ENCODE measurements around the gene HOXC10.

GRCh38 chr12:53985994-53986685, 1.2 kb downstream of the HOXC10 start:
- TF ChIP-seq, protein P1, sequence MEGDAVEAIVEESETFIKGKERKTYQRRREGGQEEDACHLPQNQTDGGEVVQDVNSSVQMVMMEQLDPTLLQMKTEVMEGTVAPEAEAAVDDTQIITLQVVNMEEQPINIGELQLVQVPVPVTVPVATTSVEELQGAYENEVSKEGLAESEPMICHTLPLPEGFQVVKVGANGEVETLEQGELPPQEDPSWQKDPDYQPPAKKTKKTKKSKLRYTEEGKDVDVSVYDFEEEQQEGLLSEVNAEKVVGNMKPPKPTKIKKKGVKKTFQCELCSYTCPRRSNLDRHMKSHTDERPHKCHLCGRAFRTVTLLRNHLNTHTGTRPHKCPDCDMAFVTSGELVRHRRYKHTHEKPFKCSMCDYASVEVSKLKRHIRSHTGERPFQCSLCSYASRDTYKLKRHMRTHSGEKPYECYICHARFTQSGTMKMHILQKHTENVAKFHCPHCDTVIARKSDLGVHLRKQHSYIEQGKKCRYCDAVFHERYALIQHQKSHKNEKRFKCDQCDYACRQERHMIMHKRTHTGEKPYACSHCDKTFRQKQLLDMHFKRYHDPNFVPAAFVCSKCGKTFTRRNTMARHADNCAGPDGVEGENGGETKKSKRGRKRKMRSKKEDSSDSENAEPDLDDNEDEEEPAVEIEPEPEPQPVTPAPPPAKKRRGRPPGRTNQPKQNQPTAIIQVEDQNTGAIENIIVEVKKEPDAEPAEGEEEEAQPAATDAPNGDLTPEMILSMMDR (IDR thresholded peaks at IDR 0.05) = no peak
- TF ChIP-seq EZH2 (IDR thresholded peaks at IDR 0.05; ENCODE audit: borderline replicate concordance, insufficient read depth, low read depth, low read length, poor library complexity, severe bottlenecking) = no peak
